ENCODE data around the gene FAT1. TPM values are rescaled to one million over a fixed set of nuclear protein-coding genes. Genes with fewer than 3 reads are reported as not detected.
A peak's percentile ranks its signal among the peaks of the same experiment; 100 is the strongest.

Gene FAT1
- total and polyA plus RNA-seq, 9 donors, result 80.7 to 144 (median 124) TPM

GRCh38 chr4:186714006-186714675 is 9.5 kb downstream of the FAT1 start:
- no peak for DNase-seq
- Histone ChIP-seq H3K4me3 (ENCODE audit: low read length) (no peak overlapping the region), H3K4me1 (ENCODE audit: control insufficient read depth, insufficient read depth, low read length) (peaks cover 6% of the 10 kb centered on the region), H3K36me3 (ENCODE audit: control insufficient read depth, insufficient read depth, low read length) (peaks cover 2% of the 10 kb centered on the region), H3K27ac (ENCODE audit: low read length) (no peak overlapping the region), H3K27me3 (ENCODE audit: control insufficient read depth, insufficient read depth, low read length) (no peaks in the 10 kb centered on the region), H3K9me3 (replicated peaks; ENCODE audit: control insufficient read depth, low read depth, low read length) (peaks cover 6% of the 10 kb centered on the region)
- 93% methylated on average over 14 of the region's 16 CpGs for WGBS (ENCODE audit: insufficient coverage)

- H3K9me3 ChIP-seq (replicated peaks; ENCODE audit: control insufficient read depth, low read depth, low read length), result no peaks in the 10 kb centered on the region
- peaks cover 6% of the 10 kb centered on the region for H3K4me1 ChIP-seq (ENCODE audit: control insufficient read depth, insufficient read depth, low read length)
- H3K27ac ChIP-seq (ENCODE audit: low read length), result no peak overlapping the region
- DNase-seq, result no peak
- no peak overlapping the region for H3K4me3 ChIP-seq (ENCODE audit: low read length)
- WGBS (ENCODE audit: insufficient coverage), result 100% methylated on average over 1 of the region's 7 CpGs
- no peaks in the 10 kb centered on the region for H3K27me3 ChIP-seq (ENCODE audit: control insufficient read depth, insufficient read depth, low read length)
- peaks cover 16% of the 10 kb centered on the region for H3K36me3 ChIP-seq (ENCODE audit: control insufficient read depth, insufficient read depth, low read length)
Measured at GRCh38 chr4:186712690-186713089, 11.0 kb downstream of the FAT1 start.

DNA sequence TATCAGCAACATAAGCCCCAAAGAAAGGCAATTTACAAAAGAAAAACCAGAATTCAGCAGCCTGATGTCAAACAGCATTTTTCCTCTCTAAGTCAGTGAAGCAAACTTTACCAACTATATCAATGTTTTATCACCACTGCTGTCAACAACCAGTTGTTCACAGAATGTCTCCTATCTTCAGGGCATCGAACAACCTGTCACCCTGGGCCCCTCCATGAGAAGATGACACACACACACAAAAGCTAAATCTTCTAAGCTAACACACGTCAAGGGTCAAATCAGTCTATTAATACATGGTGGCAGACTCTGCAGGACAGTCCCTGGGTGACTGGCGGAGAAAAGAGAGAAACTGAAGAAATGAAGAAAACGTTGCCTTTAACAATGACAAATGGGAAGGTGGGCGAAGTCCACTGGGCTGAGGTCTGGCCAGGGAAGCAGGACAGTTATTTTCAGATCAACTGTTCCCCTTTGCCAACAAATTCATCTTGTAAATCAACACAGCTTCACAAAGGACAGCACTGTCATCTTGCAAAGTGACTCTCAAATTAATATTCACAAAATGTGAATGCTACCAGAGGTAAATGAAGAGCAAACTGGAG is 13.0 kb downstream of the FAT1 start:
- Histone ChIP-seq H3K36me3 (ENCODE audit: control insufficient read depth, insufficient read depth, low read length) (peaks cover 36% of the 10 kb centered on the region), H3K4me3 (ENCODE audit: low read length) (no peak overlapping the region), H3K4me1 (ENCODE audit: control insufficient read depth, insufficient read depth, low read length) (peaks cover 6% of the 10 kb centered on the region), H3K27me3 (ENCODE audit: control insufficient read depth, insufficient read depth, low read length) (no peaks in the 10 kb centered on the region), H3K9me3 (replicated peaks; ENCODE audit: control insufficient read depth, low read depth, low read length) (no peaks in the 10 kb centered on the region), H3K27ac (ENCODE audit: low read length) (peak overlapping the region; percentile 1)
- no peak for DNase-seq
- WGBS (ENCODE audit: insufficient coverage), result 68% methylated on average over 2 of the region's 5 CpGs

DNA sequence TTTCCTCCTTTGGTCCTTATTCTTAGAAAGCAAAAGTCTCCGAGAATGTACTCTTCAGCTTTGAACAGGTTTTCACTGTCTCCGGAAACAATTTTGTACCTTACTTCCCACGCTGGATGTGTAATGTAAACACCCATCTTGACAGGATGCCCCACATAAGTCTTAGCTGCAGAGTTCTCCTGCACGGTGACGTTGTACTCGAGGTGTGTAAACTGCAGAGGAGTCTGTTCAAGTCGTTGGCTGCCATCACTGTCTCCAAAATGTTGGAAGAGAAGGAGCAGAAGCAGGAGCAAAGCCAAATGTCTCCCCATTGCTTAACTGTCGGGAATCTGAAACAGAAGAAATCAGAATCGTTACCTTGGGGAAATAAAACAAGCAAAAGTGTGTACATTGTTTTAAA is 14.1 kb downstream of the FAT1 start:
- 24% methylated on average over 4 of the region's 9 CpGs for WGBS (ENCODE audit: insufficient coverage)
- Histone ChIP-seq H3K36me3 (ENCODE audit: control insufficient read depth, insufficient read depth, low read length) (peaks cover 39% of the 10 kb centered on the region), H3K27ac (ENCODE audit: low read length) (no peak overlapping the region), H3K4me1 (ENCODE audit: control insufficient read depth, insufficient read depth, low read length) (peaks cover 6% of the 10 kb centered on the region), H3K27me3 (ENCODE audit: control insufficient read depth, insufficient read depth, low read length) (no peaks in the 10 kb centered on the region), H3K9me3 (replicated peaks; ENCODE audit: control insufficient read depth, low read depth, low read length) (no peaks in the 10 kb centered on the region), H3K4me3 (ENCODE audit: low read length) (no peak overlapping the region)
- peak; percentile 66 for DNase-seq

GRCh38 chr4:186708554-186708953 is 15.1 kb downstream of the FAT1 start:
- H3K9me3 ChIP-seq (replicated peaks; ENCODE audit: control insufficient read depth, low read depth, low read length), result no peaks in the 10 kb centered on the region
- H3K27ac ChIP-seq (ENCODE audit: low read length), result no peak overlapping the region
- WGBS (ENCODE audit: insufficient coverage), result 97% methylated on average over 2 of the region's 6 CpGs
- DNase-seq, result no peak
- H3K27me3 ChIP-seq (ENCODE audit: control insufficient read depth, insufficient read depth, low read length), result no peaks in the 10 kb centered on the region
- H3K4me3 ChIP-seq (ENCODE audit: low read length), result no peak overlapping the region
- H3K4me1 ChIP-seq (ENCODE audit: control insufficient read depth, insufficient read depth, low read length), result peaks cover 7% of the 10 kb centered on the region
- peaks cover 39% of the 10 kb centered on the region for H3K36me3 ChIP-seq (ENCODE audit: control insufficient read depth, insufficient read depth, low read length)

DNA sequence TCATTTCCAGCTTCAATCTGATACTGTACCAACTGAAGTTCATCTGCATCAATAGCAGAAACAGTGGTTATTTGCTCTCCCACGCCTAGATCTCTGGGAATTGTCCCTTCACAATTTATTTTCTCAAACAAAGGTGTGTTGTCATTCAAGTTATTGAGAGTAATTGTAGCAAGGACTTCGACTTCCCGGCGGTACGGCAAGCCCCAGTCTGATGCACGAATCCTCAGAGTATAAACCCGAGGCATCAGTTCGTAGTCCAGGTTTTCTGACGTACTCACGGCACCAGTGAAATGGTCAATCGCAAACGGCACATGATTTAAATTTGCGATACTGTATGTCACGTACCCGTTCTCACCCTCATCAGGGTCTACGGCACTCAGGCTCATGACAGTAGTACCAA is 15.7 kb downstream of the FAT1 start:
- Histone ChIP-seq H3K4me1 (ENCODE audit: control insufficient read depth, insufficient read depth, low read length) (peaks cover 9% of the 10 kb centered on the region), H3K27me3 (ENCODE audit: control insufficient read depth, insufficient read depth, low read length) (no peaks in the 10 kb centered on the region)

GRCh38 chr4:186707574-186707973 is 16.1 kb downstream of the FAT1 start:
- Histone ChIP-seq H3K4me3 (ENCODE audit: low read length) (no peak overlapping the region), H3K27ac (ENCODE audit: low read length) (no peak overlapping the region), H3K9me3 (replicated peaks; ENCODE audit: control insufficient read depth, low read depth, low read length) (no peaks in the 10 kb centered on the region), H3K36me3 (ENCODE audit: control insufficient read depth, insufficient read depth, low read length) (peaks cover 41% of the 10 kb centered on the region), H3K27me3 (ENCODE audit: control insufficient read depth, insufficient read depth, low read length) (no peaks in the 10 kb centered on the region), H3K4me1 (ENCODE audit: control insufficient read depth, insufficient read depth, low read length) (peaks cover 10% of the 10 kb centered on the region)
- 88% methylated on average over 3 of the region's 6 CpGs for WGBS (ENCODE audit: insufficient coverage)
- DNase-seq, result no peak

More for the DNA sequence above, 15.7 kb downstream of the FAT1 start:
- Histone ChIP-seq H3K36me3 (ENCODE audit: control insufficient read depth, insufficient read depth, low read length) (peaks cover 39% of the 10 kb centered on the region), H3K4me3 (ENCODE audit: low read length) (no peak overlapping the region), H3K9me3 (replicated peaks; ENCODE audit: control insufficient read depth, low read depth, low read length) (no peaks in the 10 kb centered on the region), H3K27ac (ENCODE audit: low read length) (no peak overlapping the region)
- DNase-seq, result no peak
- WGBS (ENCODE audit: insufficient coverage), result 93% methylated on average over 15 of the region's 16 CpGs

DNA sequence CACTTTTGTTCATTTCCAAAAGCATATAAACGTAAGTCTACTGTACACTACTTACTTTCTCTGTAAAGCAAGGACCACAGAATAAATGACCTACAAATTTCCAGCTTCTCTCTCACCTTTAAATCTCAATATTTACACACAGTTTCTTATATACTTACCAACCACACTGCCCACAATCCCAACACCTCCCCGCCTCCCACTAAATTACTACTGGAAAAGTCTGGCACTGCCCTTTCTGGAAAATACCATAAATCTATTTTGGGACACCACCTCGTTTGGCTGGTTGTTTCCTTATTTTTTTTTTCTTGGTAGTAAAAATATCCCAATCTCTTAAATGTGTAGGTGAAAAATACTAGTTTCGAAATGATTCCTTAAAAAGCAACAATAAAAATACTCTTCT is 19.6 kb downstream of the FAT1 start:
- H3K27me3 ChIP-seq (ENCODE audit: control insufficient read depth, insufficient read depth, low read length), result no peaks in the 10 kb centered on the region
- no peaks in the 10 kb centered on the region for H3K9me3 ChIP-seq (replicated peaks; ENCODE audit: control insufficient read depth, low read depth, low read length)
- no peak for DNase-seq
- WGBS (ENCODE audit: insufficient coverage), result 44% methylated on average over 1 of the region's 4 CpGs
- no peak overlapping the region for H3K4me3 ChIP-seq (ENCODE audit: low read length)
- H3K36me3 ChIP-seq (ENCODE audit: control insufficient read depth, insufficient read depth, low read length), result peaks cover 38% of the 10 kb centered on the region
- no peak overlapping the region for H3K27ac ChIP-seq (ENCODE audit: low read length)
- H3K4me1 ChIP-seq (ENCODE audit: control insufficient read depth, insufficient read depth, low read length), result peaks cover 30% of the 10 kb centered on the region

GRCh38 chr4:186703510-186703909 is 20.1 kb downstream of the FAT1 start:
- 85% methylated on average over 8 of the region's 8 CpGs for WGBS (ENCODE audit: insufficient coverage)
- Histone ChIP-seq H3K27ac (ENCODE audit: low read length) (no peak overlapping the region), H3K4me1 (ENCODE audit: control insufficient read depth, insufficient read depth, low read length) (peaks cover 30% of the 10 kb centered on the region), H3K4me3 (ENCODE audit: low read length) (no peak overlapping the region), H3K9me3 (replicated peaks; ENCODE audit: control insufficient read depth, low read depth, low read length) (no peaks in the 10 kb centered on the region), H3K27me3 (ENCODE audit: control insufficient read depth, insufficient read depth, low read length) (no peaks in the 10 kb centered on the region), H3K36me3 (ENCODE audit: control insufficient read depth, insufficient read depth, low read length) (peaks cover 33% of the 10 kb centered on the region)
- no peak for DNase-seq

DNA sequence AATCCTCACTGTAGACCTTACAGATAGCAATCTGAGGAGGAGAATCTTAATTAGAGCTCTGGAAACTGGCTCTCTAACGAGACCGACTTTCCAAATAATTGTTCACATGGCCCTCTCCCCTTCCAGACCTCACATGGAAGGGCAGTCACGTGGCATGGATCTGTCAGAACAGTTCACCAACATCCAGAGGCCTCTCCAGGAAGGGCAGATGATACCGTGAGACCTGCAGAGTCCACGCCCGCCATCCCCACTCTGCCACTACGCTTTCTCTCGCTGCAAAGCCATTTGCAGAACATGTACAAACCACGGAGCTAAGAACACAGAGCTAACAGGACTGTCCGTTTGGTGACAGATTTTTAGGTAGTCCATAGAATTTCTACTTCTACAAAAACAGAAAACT is 20.7 kb downstream of the FAT1 start:
- no peak for DNase-seq
- H3K27me3 ChIP-seq (ENCODE audit: control insufficient read depth, insufficient read depth, low read length), result no peaks in the 10 kb centered on the region
- H3K4me1 ChIP-seq (ENCODE audit: control insufficient read depth, insufficient read depth, low read length), result peaks cover 30% of the 10 kb centered on the region
- H3K27ac ChIP-seq (ENCODE audit: low read length), result no peak overlapping the region
- no peak overlapping the region for H3K4me3 ChIP-seq (ENCODE audit: low read length)
- whole genome bisulfite sequencing (ENCODE audit: insufficient coverage), result 68% methylated on average over 2 of the region's 10 CpGs
- peaks cover 29% of the 10 kb centered on the region for H3K36me3 ChIP-seq (ENCODE audit: control insufficient read depth, insufficient read depth, low read length)
- H3K9me3 ChIP-seq (replicated peaks; ENCODE audit: control insufficient read depth, low read depth, low read length), result no peaks in the 10 kb centered on the region

All from muscle of leg (tissue), 11 donors.